Naive thymus-derived CD8-positive, alpha-beta T cell (primary cell): ENCODE data around the gene MEIOSIN. TPM values are rescaled to one million over a fixed set of nuclear protein-coding genes. Genes with fewer than 3 reads are reported as not detected.
"Not testable (repeated sequence)": the region's sequence is repeated elsewhere in the genome, so short reads cannot be mapped to it uniquely, and the experiment has no call there.

Experiments
- ATAC-seq, 2 donors: fragments of 150-1000 bp; cut with Tn5 transposase in 1 of 2; sonication (Bioruptor Pico), chemical (Tn5 transposase) in 1 of 2; 1 replicate in 1 of 2; 2 replicates in 1 of 2; pipeline ENCODE4 v1.10.0; 2021; ENCODE audit warnings: mild to moderate bottlenecking in 2 of 2, moderate library complexity in 2 of 2
- POLR2A ChIA-PET: fragments of 350-600 bp; sonication (Branson Sonifier 250); formaldehyde crosslinking; loops from one replicate; lab custom pipeline; 2021; ENCODE audit warnings: antibody characterized with exemption; lab: Charles Lee
- DNase-seq, 10 donors: peaks; one replicate each; pipeline versions ENCODE4 v3.0.0 to v3.0.0-alpha.2; 2020 to 2022
- H3K27ac Mint-ChIP-seq, 10 donors: one replicate each; pipeline ENCODE4 v1.8.0; 2020 to 2022; ENCODE audit warnings: mild to moderate bottlenecking in 10 of 10, mixed read lengths in 10 of 10, moderate library complexity in 4 of 10, inconsistent platforms in 1 of 10
- H3K27me3 Mint-ChIP-seq, 5 donors: one replicate each; pipeline ENCODE4 v1.8.0; 2021 to 2022; ENCODE audit warnings: mixed read lengths in 5 of 5
- H3K36me3 Mint-ChIP-seq, 3 donors: one replicate each; pipeline ENCODE4 v1.8.0; 2020 to 2022; ENCODE audit warnings: mixed read lengths in 3 of 3, mild to moderate bottlenecking in 2 of 3, inconsistent platforms in 1 of 3
- H3K4me1 Mint-ChIP-seq, 4 donors: one replicate each; pipeline ENCODE4 v1.8.0; 2021 to 2022; ENCODE audit warnings: mixed read lengths in 4 of 4
- H3K4me3 Mint-ChIP-seq, 10 donors: one replicate each; pipeline ENCODE4 v1.8.0; 2020 to 2022; ENCODE audit warnings: mild to moderate bottlenecking in 10 of 10, mixed read lengths in 10 of 10, moderate library complexity in 6 of 10, inconsistent platforms in 1 of 10
- H3K9me3 Mint-ChIP-seq, 9 donors: one replicate each; pipeline ENCODE4 v1.8.0; 2020 to 2022; ENCODE audit warnings: mixed read lengths in 9 of 9, mild to moderate bottlenecking in 3 of 9, inconsistent platforms in 1 of 9, moderate library complexity in 1 of 9
- polyA plus RNA-seq, 3 donors: library from polyadenylated mRNA; unstranded; fragments of 300-500 nt; fragmentation: Illumina TruSeq; gene quantifications; one replicate each; pipeline ENCODE4 v1.2.3, GENCODE V29; 2021
- total RNA-seq, 8 experiments: library from RNA in 2 of 8; stranded (reverse) in 2 of 8; gene quantifications; one replicate each; pipeline ENCODE4 v1.2.3 and lab custom pipeline; 2021 to 2026

MEIOSIN gene, protein sequence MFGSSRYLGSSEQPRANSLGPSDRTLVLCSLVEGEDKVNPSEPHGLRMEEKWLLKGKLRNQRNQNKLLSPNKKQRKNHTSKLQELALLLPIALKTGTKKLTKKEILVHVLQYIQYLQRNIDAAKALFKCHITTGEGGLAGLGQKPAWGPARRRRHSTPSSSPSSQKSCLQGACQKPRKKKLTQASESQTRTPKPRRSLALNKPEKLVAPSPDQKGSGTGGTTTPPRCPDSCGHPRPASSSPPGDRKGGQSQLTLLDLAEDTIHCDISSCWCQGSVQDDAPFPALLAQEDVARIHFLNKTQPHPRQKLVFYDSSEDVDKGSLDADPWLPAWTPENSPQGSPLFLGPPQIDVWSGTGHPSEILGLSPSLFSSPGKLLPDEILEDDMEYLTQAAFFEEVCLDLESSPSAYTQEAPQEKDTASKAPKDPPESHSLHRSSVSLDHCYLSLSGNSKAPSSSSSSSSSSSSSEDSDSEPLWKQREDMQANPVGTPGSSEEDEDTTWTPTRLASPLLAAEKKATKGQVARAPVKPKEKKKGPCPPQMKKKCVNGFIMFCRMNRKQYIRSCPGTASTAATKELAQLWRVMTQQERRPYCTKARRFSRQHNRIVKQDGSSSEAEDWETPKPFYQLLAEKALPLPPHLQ
- total RNA-seq (not detected), polyA plus RNA-seq (not detected), total RNA-seq (lab: John Stamatoyannopoulos, UW) (0 to 0.09 (median 0) reads per million in 6 experiments)

DNA sequence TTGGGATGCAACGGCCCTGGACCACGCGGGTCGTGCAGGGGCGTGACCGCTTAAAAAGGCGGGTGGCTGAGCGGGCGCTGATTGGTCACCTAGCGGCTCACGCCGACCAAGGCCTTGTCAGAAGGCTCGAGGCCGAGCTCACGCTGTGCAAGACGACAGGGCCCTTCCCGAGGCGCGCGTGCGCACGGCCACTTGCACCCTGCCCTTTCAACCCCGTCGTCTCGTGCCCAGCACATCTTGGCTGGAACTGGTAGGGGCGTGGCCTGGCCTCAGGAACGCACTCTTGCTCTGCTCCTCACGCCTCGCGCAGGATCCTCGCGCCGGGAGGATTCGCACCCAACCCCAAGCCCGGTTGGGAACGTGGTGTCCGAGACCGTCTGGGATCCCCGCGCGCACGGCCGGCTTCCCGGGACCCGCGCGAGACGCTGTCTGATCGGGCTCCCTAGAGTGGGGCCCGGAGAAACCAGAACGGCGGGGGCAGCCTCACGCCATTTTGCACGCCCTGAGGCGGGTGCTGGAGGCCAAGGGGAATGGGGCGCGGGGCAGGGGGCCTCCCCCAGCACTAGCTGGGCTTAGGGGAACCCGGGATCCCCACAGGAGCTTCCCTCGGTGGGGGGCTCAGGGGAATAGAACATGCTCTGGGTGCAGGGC is at the start of gene MEIOSIN:
Gene MEIOSIN (plus strand): TSS at position 280 of the 651 bp plus-strand sequence. CDS start 1,938 bp downstream, outside the sequence.
- DNase-seq: no peak
- H3K36me3 Mint-ChIP-seq: peaks cover 0 to 1% (median 0%) of the 10 kb centered on the region in 3 donors
- peak within 1 kb of the TSS in 1 of 10 donors; percentile 54 for H3K27ac Mint-ChIP-seq
- H3K9me3 Mint-ChIP-seq: no peaks in the 10 kb centered on the region
- H3K4me3 Mint-ChIP-seq: peak within 1 kb of the TSS in 4 of 10 donors; percentile 29 to 53 (median 42)
- peaks cover 12 to 23% (median 22%) of the 10 kb centered on the region in 4 donors for H3K4me1 Mint-ChIP-seq
- POLR2A ChIA-PET: interaction anchor here (0.6 to 0.8 kb wide), 2 partner anchors 16 to 36 kb away, joined by 3 to 4 read pairs; partner anchors contain the start of gene SIX5
- no peak for ATAC-seq
- H3K27me3 Mint-ChIP-seq: peaks cover 0 to 4% (median 2%) of the 10 kb centered on the region in 5 donors

- not testable (repeated sequence) for DNase-seq, H3K27me3 Mint-ChIP-seq, H3K4me3 Mint-ChIP-seq, ATAC-seq, H3K9me3 Mint-ChIP-seq
- POLR2A ChIA-PET: interaction anchor here (0.6 to 0.7 kb wide), 3 partner anchors 23 to 1500 kb away, joined by 3 to 5 read pairs (median 4); no protein-coding TSS in a partner anchor
- Mint-ChIP-seq H3K4me1 (peaks cover 11 to 28% (median 14%) of the 10 kb centered on the region in 4 donors), H3K27ac (peak overlapping the region in 1 of 10 donors; percentile 73), H3K36me3 (peaks cover 0 to 55% (median 13%) of the 10 kb centered on the region in 3 donors)
Observed at GRCh38 chr19:45685045-45685444, 48.2 kb upstream of the MEIOSIN start.

DNA sequence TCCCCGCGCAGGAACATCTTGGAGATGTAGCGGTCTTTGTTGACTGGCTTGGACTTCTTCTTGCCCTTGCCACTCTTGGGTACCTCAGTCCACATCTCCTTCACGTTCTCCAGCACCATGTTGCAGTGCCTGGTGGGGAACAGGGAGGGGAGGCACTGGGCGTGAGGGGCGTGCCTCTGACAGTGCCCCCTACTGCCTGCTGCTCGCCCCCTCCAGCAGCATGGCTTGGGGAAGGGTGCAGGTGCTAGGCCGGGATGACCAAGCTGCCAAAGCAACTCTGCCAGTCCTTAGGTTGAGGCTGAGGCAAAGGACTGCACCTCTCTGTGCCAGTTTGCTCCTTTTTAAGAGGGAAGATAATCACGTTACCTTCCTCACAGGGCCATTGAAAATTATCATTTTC is 45.6 kb upstream of the MEIOSIN start:
- POLR2A ChIA-PET: interaction anchor here (1.2 kb wide), 1 partner anchor 10 kb away, joined by 6 read pairs; no protein-coding TSS in a partner anchor
- ATAC-seq: no peak
- no peak overlapping the region for H3K4me3 Mint-ChIP-seq
- no peak overlapping the region for H3K27ac Mint-ChIP-seq
- H3K4me1 Mint-ChIP-seq: peaks cover 10 to 31% (median 19%) of the 10 kb centered on the region in 4 donors
- H3K27me3 Mint-ChIP-seq: no peaks in the 10 kb centered on the region
- H3K36me3 Mint-ChIP-seq: peaks cover 0 to 55% (median 13%) of the 10 kb centered on the region in 3 donors
- DNase-seq: no peak
- H3K9me3 Mint-ChIP-seq: no peaks in the 10 kb centered on the region

- no peaks in the 10 kb centered on the region for H3K27me3 Mint-ChIP-seq
- H3K9me3 Mint-ChIP-seq: no peaks in the 10 kb centered on the region
- DNase-seq (peak in 9 of 10 donors; percentile 84 to 96 (median 91)), ATAC-seq (peak; percentile 46 to 53)
- POLR2A ChIA-PET: interaction anchor here (0.6 to 3.5 kb wide), 17 partner anchors 9 to 304 kb away, joined by 3 to 47 read pairs (median 5); partner anchors contain the start of genes CCDC61, FBXO46, GIPR and MYPOP
- peaks cover 0 to 41% (median 6%) of the 10 kb centered on the region in 3 donors for H3K36me3 Mint-ChIP-seq
- peak within 1 kb of the TSS; percentile 89 to 99 (median 96) for H3K27ac Mint-ChIP-seq
- peaks cover 9 to 35% (median 23%) of the 10 kb centered on the region in 4 donors for H3K4me1 Mint-ChIP-seq
- H3K4me3 Mint-ChIP-seq: peak within 1 kb of the TSS; percentile 91 to 100 (median 96)
Observed at GRCh38 chr19:45691516-45692186, 41.6 kb upstream of the MEIOSIN start, which contains the start of gene SNRPD2. Gene SNRPD2, minus strand, starts transcription at chr19:45691953. Its CDS starts 65 bp downstream, at chr19:45691888.

GRCh38 chr19:45692187-45693105 is 40.8 kb upstream of the MEIOSIN start, which contains the start of gene QPCTL:
Gene QPCTL, plus strand, starts transcription at chr19:45692666. Its CDS starts 38 bp downstream, at chr19:45692704.
- peaks cover 0 to 39% (median 7%) of the 10 kb centered on the region in 3 donors for H3K36me3 Mint-ChIP-seq
- no peaks in the 10 kb centered on the region for H3K9me3 Mint-ChIP-seq
- peak within 1 kb of the TSS; percentile 89 to 99 (median 96) for H3K27ac Mint-ChIP-seq
- POLR2A ChIA-PET: interaction anchor here (0.6 to 3.5 kb wide), 18 partner anchors 9 to 303 kb away, joined by 3 to 47 read pairs (median 4); partner anchors contain the start of genes CCDC61, FBXO46, GIPR and MYPOP
- DNase-seq: peak; percentile 89 to 99 (median 98)
- peaks cover 9 to 34% (median 23%) of the 10 kb centered on the region in 4 donors for H3K4me1 Mint-ChIP-seq
- ATAC-seq: peak; percentile 88 to 90
- H3K4me3 Mint-ChIP-seq: peak within 1 kb of the TSS; percentile 91 to 100 (median 96)
- no peaks in the 10 kb centered on the region for H3K27me3 Mint-ChIP-seq

GRCh38 chr19:45693106-45693788 is 40.0 kb upstream of the MEIOSIN start:
- POLR2A ChIA-PET: interaction anchor here (0.6 to 3.5 kb wide), 11 partner anchors 12 to 1427 kb away, joined by 3 to 47 read pairs (median 6); partner anchors contain the start of genes CCDC61, FBXO46 and SIX5
- ATAC-seq (no peak), DNase-seq (peak; percentile 46 to 85 (median 67))
- Mint-ChIP-seq H3K9me3 (no peaks in the 10 kb centered on the region), H3K4me1 (peaks cover 9 to 37% (median 22%) of the 10 kb centered on the region in 4 donors), H3K4me3 (peak overlapping the region; percentile 91 to 100 (median 96)), H3K27ac (peak overlapping the region; percentile 57 to 99 (median 96)), H3K27me3 (no peaks in the 10 kb centered on the region), H3K36me3 (peaks cover 0 to 37% (median 10%) of the 10 kb centered on the region in 3 donors)

DNA sequence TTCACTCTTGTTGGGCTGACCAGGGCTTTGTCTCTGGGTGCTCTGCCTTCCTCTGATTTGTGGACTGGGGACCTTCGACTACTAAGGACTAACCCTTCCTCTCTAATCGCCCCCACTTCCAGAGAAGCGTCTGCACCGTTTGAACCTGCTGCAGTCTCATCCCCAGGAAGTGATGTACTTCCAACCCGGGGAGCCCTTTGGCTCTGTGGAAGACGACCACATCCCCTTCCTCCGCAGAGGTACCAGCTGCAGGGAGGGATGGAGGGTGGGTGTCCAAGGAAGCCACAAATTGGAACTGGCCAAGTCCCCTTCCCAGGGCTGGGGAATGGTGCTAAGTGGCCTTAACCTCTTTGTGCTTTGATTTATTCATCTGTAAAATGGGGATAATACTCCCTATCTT is 31.6 kb upstream of the MEIOSIN start:
- Mint-ChIP-seq H3K4me3 (no peak overlapping the region), H3K4me1 (peaks cover 0 to 9% (median 1%) of the 10 kb centered on the region in 4 donors), H3K27me3 (no peaks in the 10 kb centered on the region), H3K36me3 (peaks cover 0 to 28% (median 9%) of the 10 kb centered on the region in 3 donors), H3K9me3 (no peaks in the 10 kb centered on the region), H3K27ac (peak overlapping the region in 1 of 10 donors; percentile 11)
- POLR2A ChIA-PET: interaction anchor here (0.9 to 1.0 kb wide), 2 partner anchors 10 to 16 kb away, joined by 3 read pairs; partner anchors contain the start of genes QPCTL and SNRPD2
- no peak for ATAC-seq
- no peak for DNase-seq

GRCh38 chr19:45705115-45705514 is 28.1 kb upstream of the MEIOSIN start:
- no peak for ATAC-seq
- H3K36me3 Mint-ChIP-seq: peaks cover 0 to 23% (median 4%) of the 10 kb centered on the region in 3 donors
- H3K9me3 Mint-ChIP-seq: no peaks in the 10 kb centered on the region
- peak overlapping the region in 2 of 10 donors; percentile 38 to 44 for H3K27ac Mint-ChIP-seq
- no peak overlapping the region for H3K4me3 Mint-ChIP-seq
- POLR2A ChIA-PET: interaction anchor here (0.9 kb wide), 1 partner anchor 9 kb away, joined by 3 read pairs; no protein-coding TSS in a partner anchor
- DNase-seq: no peak
- no peaks in the 10 kb centered on the region for H3K27me3 Mint-ChIP-seq
- H3K4me1 Mint-ChIP-seq: peaks cover 0 to 18% (median 6%) of the 10 kb centered on the region in 4 donors

DNA sequence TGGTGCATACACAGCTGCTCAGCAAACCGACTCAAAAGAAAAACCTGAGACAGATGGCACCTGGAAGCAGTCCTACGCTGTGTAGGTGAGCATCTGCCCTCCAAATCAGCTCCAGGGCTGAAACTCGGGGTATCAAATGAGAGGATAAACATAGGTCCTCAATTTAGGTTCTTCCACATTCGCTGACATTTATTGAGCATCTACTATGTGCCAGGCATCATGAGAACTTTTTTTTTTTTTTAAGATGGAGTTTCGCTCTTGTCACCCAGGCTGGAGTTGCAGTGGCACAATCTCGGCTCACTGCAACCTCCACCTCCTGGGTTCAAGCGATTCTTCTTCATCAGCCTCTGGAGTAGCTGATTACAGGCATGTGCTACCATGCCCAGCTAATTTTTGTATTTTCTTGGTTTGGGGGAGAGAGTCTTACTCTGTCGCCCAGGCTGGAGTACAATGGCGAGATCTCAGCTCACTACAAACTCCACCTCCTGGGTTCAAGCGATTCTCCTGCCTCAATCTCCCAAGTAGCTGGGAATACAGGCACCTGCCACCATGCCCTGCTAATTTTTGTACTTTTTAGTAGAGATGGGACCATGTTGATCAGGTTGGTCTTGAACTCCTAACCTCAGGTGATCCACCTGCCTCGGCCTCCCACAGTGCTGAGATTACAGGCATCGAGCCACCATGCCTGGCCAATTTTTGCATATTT is 27.4 kb upstream of the MEIOSIN start:
- Mint-ChIP-seq H3K4me3 (no peak overlapping the region), H3K36me3 (peaks cover 0 to 30% (median 4%) of the 10 kb centered on the region in 3 donors), H3K4me1 (peaks cover 7 to 25% (median 12%) of the 10 kb centered on the region in 4 donors), H3K27ac (no peak overlapping the region), H3K9me3 (no peaks in the 10 kb centered on the region), H3K27me3 (no peaks in the 10 kb centered on the region)
- ATAC-seq (no peak), DNase-seq (no peak)
- POLR2A ChIA-PET: interaction anchor here (0.9 to 2.0 kb wide), 3 partner anchors 9 to 14 kb away, joined by 3 to 5 read pairs (median 3); partner anchors contain the start of genes QPCTL and SNRPD2
